A549 (cell line): ENCODE data around the gene ACSS3. TPM values are rescaled to one million over a fixed set of nuclear protein-coding genes. Genes with fewer than 3 reads are reported as not detected.
"Not testable (repeated sequence)": the region's sequence is repeated elsewhere in the genome, so short reads cannot be mapped to it uniquely, and the experiment has no call there.

Experiments used
- ATAC-seq, 2 experiments: fragments of 200-7000 bp in 1 of 2; fragments of >200 bp in 1 of 2; cut with Nextera tagmentation in 1 of 2; cut with Tn5 transposase in 1 of 2; 3 replicates each; pipeline versions ENCODE4 v1.8.0 to v1.9.1; 2018 to 2020; ENCODE audit warnings: mild to moderate bottlenecking in 1 of 2, moderate library complexity in 1 of 2
- CTCF ChIA-PET: fragments of 300-600 bp; sonication (Branson Sonifier 250); formaldehyde crosslinking; extraction: SDS; loops from one replicate; lab custom pipeline; 2021; ENCODE audit warnings: antibody characterized with exemption, inconsistent platforms; lab: Yijun Ruan, JAX
- POLR2A ChIA-PET: fragments of 350-600 bp; formaldehyde crosslinking; extraction: SDS; loops from one replicate; lab custom pipeline; 2021; ENCODE audit warnings: antibody characterized with exemption, inconsistent platforms; lab: Yijun Ruan, JAX
- DNase-seq, 2 experiments: peaks; one replicate each; pipeline versions ENCODE4 v3.0.0 to v3.0.0-alpha.2; 2011 to 2016; ENCODE audit warnings: low read depth in 1 of 2, low spot score in 1 of 2
- FAIRE-seq: peaks from 2 replicates; lab custom pipeline; 2011; peaks lifted over from hg19 to GRCh38; lab: Jason Lieb, UNC
- H3K27ac ChIP-seq, 2 experiments: fragments of >200 bp; sonication (Bioruptor Twin); formaldehyde crosslinking; 3 replicates each; pipeline ENCODE4 v1.5.1; 2016 to 2017
- H3K4me1 ChIP-seq: fragments of >200 bp; sonication (Bioruptor Twin); formaldehyde crosslinking; 3 replicates; pipeline ENCODE4 v1.6.1; 2016
- H3K4me2 ChIP-seq: fragments of >200 bp; sonication (Bioruptor Twin); formaldehyde crosslinking; 3 replicates; pipeline ENCODE4 v1.6.1; 2016
- H3K4me3 ChIP-seq: fragments of >200 bp; sonication (Bioruptor Twin); formaldehyde crosslinking; 3 replicates; pipeline ENCODE4 v1.5.1; 2016
- H3K9me3 ChIP-seq: fragments of >200 bp; sonication (Bioruptor Twin); formaldehyde crosslinking; 3 replicates; pipeline ENCODE4 v1.6.1; 2016
- BHLHE40 ChIP-seq: IDR thresholded peaks from 2 replicates; pipeline ENCODE4 v1.6.1; 2012; ENCODE audit warnings: low read depth, low read length, inconsistent platforms
- CBX2 ChIP-seq: fragments of 200-600 bp; sonication (generic); IDR thresholded peaks from 2 replicates; pipeline ENCODE4 v1.6.1; 2016; ENCODE audit warnings: low read depth, mild to moderate bottlenecking, borderline replicate concordance
- CEBPB ChIP-seq, 2 experiments: fragments of >200 bp in 1 of 2; sonication (Bioruptor Twin) in 1 of 2; formaldehyde crosslinking in 1 of 2; IDR thresholded peaks; 2 replicates each; pipeline ENCODE4 v1.6.1; 2012 to 2016
- EHF ChIP-seq: fragments of 250-450 bp; sonication (Bioruptor Pico); IDR thresholded peaks from 2 replicates; pipeline ENCODE4 v1.5.0; 2020; ENCODE audit warnings: mild to moderate bottlenecking
- EP300 ChIP-seq, 2 experiments: fragments of >200 bp; sonication (Bioruptor Twin); formaldehyde crosslinking; IDR thresholded peaks; 2 replicates in 1 of 2; 3 replicates in 1 of 2; pipeline ENCODE4 v1.6.1; 2016 to 2017
- ESRRA ChIP-seq: fragments of 150-350 bp; IDR thresholded peaks from 2 replicates; pipeline ENCODE4 v1.6.1; 2014; ENCODE audit warnings: mild to moderate bottlenecking, low read length, borderline replicate concordance
- FOSL2 ChIP-seq, 2 experiments: fragments of 450-650 bp in 1 of 2; fragments of >200 bp in 1 of 2; sonication (Bioruptor Twin) in 1 of 2; formaldehyde crosslinking; IDR thresholded peaks; 2 replicates each; pipeline versions ENCODE4 v1.5.0 to v1.6.1; 2016 to 2020; ENCODE audit warnings: mild to moderate bottlenecking in 1 of 2, moderate library complexity in 1 of 2
- FOXS1 ChIP-seq: fragments of 250-450 bp; sonication (Bioruptor Pico); IDR thresholded peaks from 2 replicates; pipeline ENCODE4 v1.5.0; 2020; ENCODE audit warnings: mild to moderate bottlenecking, moderate library complexity
- HDAC2 ChIP-seq: fragments of 200-600 bp; sonication (generic); IDR thresholded peaks from 2 replicates; pipeline ENCODE4 v1.6.1; 2016
- HEYL ChIP-seq: fragments of 250-450 bp; sonication (Bioruptor Pico); IDR thresholded peaks from 2 replicates; pipeline ENCODE4 v1.8.0; 2021; ENCODE audit warnings: mild to moderate bottlenecking, moderate library complexity
- JUN ChIP-seq, 2 experiments: fragments of >200 bp; sonication (Bioruptor Twin); formaldehyde crosslinking; IDR thresholded peaks; 2 replicates in 1 of 2; 3 replicates in 1 of 2; pipeline ENCODE4 v1.6.1; 2016 to 2017
- KDM5A ChIP-seq: fragments of 200-600 bp; sonication (generic); IDR thresholded peaks from 2 replicates; pipeline ENCODE4 v1.6.1; 2016; ENCODE audit warnings: antibody characterized with exemption, mild to moderate bottlenecking
- MYC ChIP-seq: IDR thresholded peaks from 2 replicates; pipeline ENCODE4 v1.6.1; 2012; ENCODE audit warnings: mild to moderate bottlenecking, inconsistent platforms, low read length, improper control_type of control experiment, borderline replicate concordance
- NFE2L2 ChIP-seq: fragments of 150-350 bp; conservative IDR thresholded peaks from 2 replicates; pipeline ENCODE4 v1.6.1; 2014; ENCODE audit warnings: low read length
- NR3C1 ChIP-seq: fragments of >200 bp; sonication (Bioruptor Twin); formaldehyde crosslinking; IDR thresholded peaks from 3 replicates; pipeline ENCODE4 v1.6.1; 2017
- POLR2A ChIP-seq: IDR thresholded peaks from 2 replicates; pipeline ENCODE4 v1.6.1; 2012; ENCODE audit warnings: mild to moderate bottlenecking, low read length
- RFX5 ChIP-seq: fragments of 450-650 bp; IDR thresholded peaks from 2 replicates; pipeline ENCODE4 v1.7.1; 2014; ENCODE audit warnings: antibody characterized with exemption, mild to moderate bottlenecking, moderate library complexity
- RNF2 ChIP-seq: fragments of 200-600 bp; sonication (generic); IDR thresholded peaks from 2 replicates; pipeline ENCODE4 v1.6.1; 2016; ENCODE audit warnings: low read depth, mild to moderate bottlenecking, antibody characterized with exemption, moderate library complexity, borderline replicate concordance
- TP53 ChIP-seq: fragments of 250-450 bp; sonication (Bioruptor Pico); IDR thresholded peaks from 2 replicates; pipeline ENCODE4 v1.5.0; 2021; ENCODE audit warnings: mild to moderate bottlenecking, moderate library complexity
- ZC3H11A ChIP-seq: fragments of 450-650 bp; IDR thresholded peaks from 2 replicates; pipeline ENCODE4 v1.6.1; 2014; ENCODE audit warnings: antibody characterized with exemption, mild to moderate bottlenecking
- ZNF302 ChIP-seq: fragments of 250-450 bp; sonication (Bioruptor Pico); IDR thresholded peaks from 2 replicates; pipeline ENCODE4 v1.9.0; 2021; ENCODE audit warnings: inconsistent platforms, mild to moderate bottlenecking, moderate library complexity
- WGBS: methylation state at CpG from one replicate; pipeline ENCODE4 v1.1.6; 2017; ENCODE audit errors: missing lambda C conversion rate; 5-methylcytosine and 5-hydroxymethylcytosine counted together
- polyA plus RNA-seq, 4 experiments: library from polyadenylated mRNA; depleted of rRNA in 3 of 4; stranded (reverse); fragments of >200 nt; fragmentation: RNase III in 1 of 4; extraction: RNeasy Plus Mini Kit Qiagen cat#74134 plus additional on column Dnase treatment in 1 of 4; gene quantifications; 2 replicates in 3 of 4; 3 replicates in 1 of 4; pipeline ENCODE4 v1.2.3, GENCODE V29; 2011 to 2017
- TF ChIP-seq, protein P1 (sequence below): fragments of 150-350 bp; IDR thresholded peaks from 2 replicates; pipeline ENCODE4 v1.6.1; 2014; ENCODE audit warnings: low read depth, mild to moderate bottlenecking, low read length
- TF ChIP-seq, protein P2 (sequence below): IDR thresholded peaks from 2 replicates; pipeline ENCODE4 v1.6.1; 2012; ENCODE audit warnings: low read depth, borderline replicate concordance
- TF ChIP-seq, protein P3 (sequence below): fragments of >200 bp; sonication (Bioruptor Twin); formaldehyde crosslinking; IDR thresholded peaks from 3 replicates; pipeline ENCODE4 v1.6.1; 2016
- TF ChIP-seq, protein P4 (sequence below): fragments of 250-450 bp; sonication (Bioruptor Pico); IDR thresholded peaks from 2 replicates; pipeline ENCODE4 v1.5.0; 2021; ENCODE audit warnings: mild to moderate bottlenecking, moderate library complexity, borderline replicate concordance

The ACSS3 gene
- polyA plus RNA-seq, 2 of the 4 experiments (the other 2 are of a cell fraction): 0.06 to 0.34 TPM

DNA sequence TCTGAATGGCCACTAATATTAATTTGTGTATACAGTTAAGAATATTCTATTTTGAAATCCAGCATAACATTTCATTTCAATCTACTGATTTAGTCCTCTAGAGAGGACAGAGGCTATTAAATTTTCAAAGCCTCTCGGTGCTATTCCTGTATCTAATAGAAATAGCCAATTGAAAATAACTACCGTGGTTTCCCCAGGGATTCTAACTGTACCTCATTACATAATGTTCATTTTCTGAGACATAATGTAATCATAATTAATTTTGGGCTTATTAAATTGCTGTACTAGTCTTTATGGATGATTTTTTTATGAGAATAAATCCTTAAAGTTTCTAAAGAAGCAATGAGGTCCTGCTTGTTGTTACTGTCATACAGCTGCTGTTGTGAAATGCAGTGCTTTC lies 38.6 kb upstream of the ACSS3 start:
- Histone ChIP-seq H3K27ac (no peak overlapping the region), H3K4me1 (no peaks in the 10 kb centered on the region)
- CTCF ChIA-PET: no interaction called here
- no peak for FAIRE-seq
- no peak for TF ChIP-seq HEYL (CRISPR knock-in tag)
- TF ChIP-seq CEBPB (IDR thresholded peaks at IDR 0.05): no peak
- no peak for TF ChIP-seq MYC
- no peak for TF ChIP-seq ESRRA
- TF ChIP-seq, protein P1, sequence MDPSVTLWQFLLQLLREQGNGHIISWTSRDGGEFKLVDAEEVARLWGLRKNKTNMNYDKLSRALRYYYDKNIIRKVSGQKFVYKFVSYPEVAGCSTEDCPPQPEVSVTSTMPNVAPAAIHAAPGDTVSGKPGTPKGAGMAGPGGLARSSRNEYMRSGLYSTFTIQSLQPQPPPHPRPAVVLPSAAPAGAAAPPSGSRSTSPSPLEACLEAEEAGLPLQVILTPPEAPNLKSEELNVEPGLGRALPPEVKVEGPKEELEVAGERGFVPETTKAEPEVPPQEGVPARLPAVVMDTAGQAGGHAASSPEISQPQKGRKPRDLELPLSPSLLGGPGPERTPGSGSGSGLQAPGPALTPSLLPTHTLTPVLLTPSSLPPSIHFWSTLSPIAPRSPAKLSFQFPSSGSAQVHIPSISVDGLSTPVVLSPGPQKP: no peak
- TF ChIP-seq BHLHE40: no peak
- TF ChIP-seq ZC3H11A: no peak
- TF ChIP-seq, protein P2, sequence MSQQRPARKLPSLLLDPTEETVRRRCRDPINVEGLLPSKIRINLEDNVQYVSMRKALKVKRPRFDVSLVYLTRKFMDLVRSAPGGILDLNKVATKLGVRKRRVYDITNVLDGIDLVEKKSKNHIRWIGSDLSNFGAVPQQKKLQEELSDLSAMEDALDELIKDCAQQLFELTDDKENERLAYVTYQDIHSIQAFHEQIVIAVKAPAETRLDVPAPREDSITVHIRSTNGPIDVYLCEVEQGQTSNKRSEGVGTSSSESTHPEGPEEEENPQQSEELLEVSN: no peak
- TF ChIP-seq RFX5: no peak
- TF ChIP-seq TP53 (CRISPR knock-in tag): no peak
- TF ChIP-seq NR3C1: no peak
- TF ChIP-seq, all 56 proteins: peak for 0
- WGBS: 14% methylated on average over 2 of the region's 2 CpGs
- Histone ChIP-seq H3K4me2 (no peak overlapping the region), H3K4me3 (no peak overlapping the region), H3K9me3 (no peaks in the 10 kb centered on the region)
- POLR2A ChIA-PET: no interaction called here
- ATAC-seq: no peak
- no peak for DNase-seq

DNA sequence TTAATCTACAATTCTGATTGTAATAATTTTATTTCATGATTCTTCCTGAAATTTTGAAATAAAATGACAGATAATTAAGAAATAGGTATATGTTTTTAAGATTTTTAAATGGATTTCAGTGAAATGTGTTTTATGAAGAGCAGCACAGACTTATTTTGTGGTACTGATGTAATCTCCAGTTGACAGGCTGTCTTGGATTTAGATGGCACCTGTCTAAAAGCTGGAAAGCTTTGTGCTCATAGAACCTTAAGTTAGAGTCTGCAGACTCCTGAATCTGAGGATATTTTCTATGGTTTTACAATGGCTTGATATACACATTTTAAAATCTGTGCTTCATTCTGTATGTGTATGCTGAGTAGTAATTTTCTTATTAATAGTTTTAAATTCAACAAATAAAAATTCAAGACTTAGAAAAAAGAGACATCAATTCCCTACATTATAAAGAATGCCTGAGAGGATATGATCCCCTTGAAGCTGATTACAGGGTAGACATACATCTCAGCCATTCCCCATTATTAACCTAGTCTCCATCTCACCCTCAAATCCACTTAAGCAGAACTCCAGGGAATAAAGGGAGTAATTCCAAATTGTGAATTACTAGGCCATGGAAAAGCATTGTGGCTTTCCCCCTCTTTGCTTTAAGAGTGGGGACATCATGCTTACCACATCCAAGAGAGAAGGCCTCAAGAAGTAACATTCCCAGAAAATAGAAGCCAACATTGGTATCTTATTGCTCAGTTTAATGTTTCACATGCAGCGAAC lies 33.7 kb upstream of the ACSS3 start:
- ChIA-PET POLR2A (no interaction called here), CTCF (no interaction called here)
- DNase-seq (no peak), ATAC-seq (no peak), FAIRE-seq (no peak)
- TF ChIP-seq FOSL2 (IDR thresholded peaks at IDR 0.05): no peak
- TF ChIP-seq FOSL2 (CRISPR knock-in tag; IDR thresholded peaks at IDR 0.05): no peak
- no peak for TF ChIP-seq NFE2L2
- TF ChIP-seq FOXS1 (CRISPR knock-in tag): no peak
- no peak for TF ChIP-seq ZNF302 (CRISPR knock-in tag)
- TF ChIP-seq, protein P3, sequence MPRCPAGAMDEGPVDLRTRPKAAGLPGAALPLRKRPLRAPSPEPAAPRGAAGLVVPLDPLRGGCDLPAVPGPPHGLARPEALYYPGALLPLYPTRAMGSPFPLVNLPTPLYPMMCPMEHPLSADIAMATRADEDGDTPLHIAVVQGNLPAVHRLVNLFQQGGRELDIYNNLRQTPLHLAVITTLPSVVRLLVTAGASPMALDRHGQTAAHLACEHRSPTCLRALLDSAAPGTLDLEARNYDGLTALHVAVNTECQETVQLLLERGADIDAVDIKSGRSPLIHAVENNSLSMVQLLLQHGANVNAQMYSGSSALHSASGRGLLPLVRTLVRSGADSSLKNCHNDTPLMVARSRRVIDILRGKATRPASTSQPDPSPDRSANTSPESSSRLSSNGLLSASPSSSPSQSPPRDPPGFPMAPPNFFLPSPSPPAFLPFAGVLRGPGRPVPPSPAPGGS: no peak
- TF ChIP-seq EHF (CRISPR knock-in tag): no peak
- no peak for TF ChIP-seq POLR2A
- TF ChIP-seq JUN (IDR thresholded peaks at IDR 0.05): no peak
- no peak for TF ChIP-seq HDAC2
- TF ChIP-seq EP300 (IDR thresholded peaks at IDR 0.05): no peak
- TF ChIP-seq RNF2: no peak
- TF ChIP-seq CBX2: no peak
- TF ChIP-seq, protein P4, sequence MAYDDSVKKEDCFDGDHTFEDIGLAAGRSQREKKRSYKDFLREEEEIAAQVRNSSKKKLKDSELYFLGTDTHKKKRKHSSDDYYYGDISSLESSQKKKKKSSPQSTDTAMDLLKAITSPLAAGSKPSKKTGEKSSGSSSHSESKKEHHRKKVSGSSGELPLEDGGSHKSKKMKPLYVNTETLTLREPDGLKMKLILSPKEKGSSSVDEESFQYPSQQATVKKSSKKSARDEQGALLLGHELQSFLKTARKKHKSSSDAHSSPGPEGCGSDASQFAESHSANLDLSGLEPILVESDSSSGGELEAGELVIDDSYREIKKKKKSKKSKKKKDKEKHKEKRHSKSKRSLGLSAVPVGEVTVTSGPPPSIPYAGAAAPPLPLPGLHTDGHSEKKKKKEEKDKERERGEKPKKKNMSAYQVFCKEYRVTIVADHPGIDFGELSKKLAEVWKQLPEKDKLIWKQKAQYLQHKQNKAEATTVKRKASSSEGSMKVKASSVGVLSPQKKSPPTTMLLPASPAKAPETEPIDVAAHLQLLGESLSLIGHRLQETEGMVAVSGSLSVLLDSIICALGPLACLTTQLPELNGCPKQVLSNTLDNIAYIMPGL (CRISPR knock-in tag): no peak
- no peak for TF ChIP-seq KDM5A
- Histone ChIP-seq H3K4me2 (no peak overlapping the region), H3K27ac (no peak overlapping the region), H3K4me3 (no peak overlapping the region), H3K9me3 (no peaks in the 10 kb centered on the region), H3K4me1 (no peaks in the 10 kb centered on the region)
- 22% methylated on average over 1 of the region's 1 CpG for WGBS

DNA sequence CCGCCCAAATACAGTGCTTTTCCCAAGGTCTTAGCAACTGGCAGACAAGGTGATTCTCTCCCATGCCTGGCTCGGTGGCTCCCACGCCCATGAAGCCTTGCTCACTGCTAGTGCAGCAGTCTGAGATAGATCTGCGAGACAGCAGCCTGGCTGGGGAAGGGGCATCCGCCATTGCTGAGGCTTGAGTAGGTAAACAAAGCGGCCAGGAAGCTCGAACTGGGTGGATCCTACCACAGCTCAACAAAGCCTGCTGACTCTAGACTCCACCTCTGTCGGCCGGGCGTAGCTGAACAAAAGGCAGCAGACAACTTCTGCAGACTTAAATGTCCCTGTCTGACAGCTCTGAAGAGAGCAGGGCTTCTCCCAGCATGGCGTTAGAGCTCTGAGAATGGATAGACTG lies 12.9 kb upstream of the ACSS3 start:
- H3K4me3 ChIP-seq, POLR2A ChIA-PET, FAIRE-seq, ATAC-seq, H3K4me2 ChIP-seq, CTCF ChIA-PET, DNase-seq, H3K9me3 ChIP-seq, H3K4me1 ChIP-seq, H3K27ac ChIP-seq: not testable (repeated sequence)
- 27% methylated on average over 8 of the region's 11 CpGs for WGBS
